Stimulated activated CD4-positive, alpha-beta T cell treated with anti-CD3 and anti-CD28 coated beads, Interleukin-15, amount 100 ng/mL, for 24 hours (primary cell): ENCODE results near the gene ADRB1.

Experiments used
- DNase-seq: peaks from one replicate; pipeline ENCODE4 v3.0.0-alpha.2; 2020

Gene ADRB1

DNA sequence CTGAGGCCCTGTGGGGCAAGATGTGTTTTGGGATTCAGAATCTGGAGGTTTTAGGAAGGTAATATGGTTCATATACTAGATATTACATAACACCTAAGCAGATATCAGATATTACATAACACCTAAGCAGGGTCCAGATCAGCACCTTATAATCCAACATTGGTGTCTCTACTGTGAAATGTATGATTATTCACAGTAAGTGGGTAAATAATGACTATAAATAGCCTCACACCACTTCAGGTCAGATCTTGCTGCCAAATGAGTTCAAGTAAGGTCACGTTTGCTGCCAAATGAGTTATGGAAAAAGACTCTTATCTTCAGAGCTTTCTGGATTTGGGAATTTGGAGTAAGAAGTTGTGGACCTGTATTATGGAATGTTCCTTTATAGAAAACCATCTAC is 14.6 kb downstream of the ADRB1 start:
- no peak for DNase-seq

DNA sequence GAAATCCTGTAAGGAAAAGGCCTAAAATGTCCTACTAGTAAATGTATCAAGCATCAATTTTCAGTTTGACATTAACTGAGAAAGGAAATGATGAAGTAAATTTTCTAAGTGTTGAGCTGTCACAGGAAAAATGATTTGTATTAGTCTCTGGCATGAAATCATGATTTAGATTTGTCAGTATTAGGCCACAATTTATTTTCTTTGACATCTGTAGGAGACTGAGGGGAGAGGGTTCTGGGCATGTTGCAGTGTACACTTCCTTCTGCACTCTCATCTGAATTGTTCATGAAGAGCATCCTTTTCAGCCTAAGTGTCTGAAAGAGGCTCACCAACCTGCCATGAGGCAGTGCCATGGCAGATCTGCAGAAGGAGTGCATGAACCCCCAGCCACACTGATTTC is 15.9 kb downstream of the ADRB1 start:
- no peak for DNase-seq

DNA sequence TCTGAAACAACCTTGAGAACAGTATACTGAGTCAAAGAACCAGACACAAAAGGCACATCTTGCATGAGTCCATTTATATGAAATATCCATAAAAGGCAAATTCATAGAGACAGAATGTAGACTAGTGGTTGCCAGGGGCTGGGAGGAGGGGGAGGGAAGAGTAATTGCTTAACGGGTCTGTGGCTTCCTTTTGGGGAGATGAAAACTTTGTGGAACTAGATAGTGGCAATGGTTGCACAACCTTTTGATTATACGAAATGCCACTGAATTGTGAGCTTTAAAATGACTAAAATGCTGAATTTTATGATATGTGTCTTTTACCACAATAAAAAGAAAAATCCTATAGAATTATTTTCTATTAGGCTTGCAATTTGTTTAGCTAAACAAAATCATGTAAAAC is 16.8 kb downstream of the ADRB1 start:
- no peak for DNase-seq

DNA sequence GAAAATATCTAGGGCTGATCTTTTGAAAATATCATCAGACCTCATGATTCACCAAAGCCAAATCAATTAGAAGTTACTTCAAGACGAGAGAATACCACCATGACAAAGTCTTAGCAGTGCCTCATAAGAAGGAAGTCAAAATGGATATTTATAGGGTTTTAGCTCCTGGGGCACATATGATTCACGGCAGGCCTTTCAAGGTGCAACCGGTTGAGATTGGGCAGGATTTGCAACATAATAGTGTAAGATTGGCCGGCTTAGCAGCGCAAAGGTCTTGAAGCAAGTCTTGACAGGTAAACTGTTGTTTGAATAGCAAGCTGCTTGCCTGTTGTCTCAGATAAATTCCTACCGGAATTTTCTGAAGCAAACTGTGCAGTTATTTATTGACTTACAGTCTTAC is 17.5 kb downstream of the ADRB1 start:
- no peak for DNase-seq

DNA sequence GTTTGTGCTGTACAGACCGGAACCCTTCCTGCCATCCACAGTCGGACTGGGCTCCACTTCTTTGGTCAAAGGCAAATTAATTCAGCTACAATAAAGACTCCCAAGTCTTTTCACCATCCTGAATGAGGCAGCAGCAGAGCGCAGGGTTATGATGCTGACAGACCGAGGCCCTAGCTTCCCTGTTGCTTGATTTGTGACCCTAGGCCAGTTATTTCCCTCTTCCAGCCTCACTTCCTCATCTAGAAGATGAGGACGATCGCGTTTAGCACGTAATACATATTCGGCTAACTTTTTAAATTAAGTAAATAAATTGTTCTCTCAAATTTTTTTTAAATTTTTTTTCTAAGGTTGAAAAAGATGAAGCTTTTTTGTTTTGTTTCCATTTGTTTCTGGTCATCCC is 18.1 kb downstream of the ADRB1 start:
- no peak for DNase-seq

DNA sequence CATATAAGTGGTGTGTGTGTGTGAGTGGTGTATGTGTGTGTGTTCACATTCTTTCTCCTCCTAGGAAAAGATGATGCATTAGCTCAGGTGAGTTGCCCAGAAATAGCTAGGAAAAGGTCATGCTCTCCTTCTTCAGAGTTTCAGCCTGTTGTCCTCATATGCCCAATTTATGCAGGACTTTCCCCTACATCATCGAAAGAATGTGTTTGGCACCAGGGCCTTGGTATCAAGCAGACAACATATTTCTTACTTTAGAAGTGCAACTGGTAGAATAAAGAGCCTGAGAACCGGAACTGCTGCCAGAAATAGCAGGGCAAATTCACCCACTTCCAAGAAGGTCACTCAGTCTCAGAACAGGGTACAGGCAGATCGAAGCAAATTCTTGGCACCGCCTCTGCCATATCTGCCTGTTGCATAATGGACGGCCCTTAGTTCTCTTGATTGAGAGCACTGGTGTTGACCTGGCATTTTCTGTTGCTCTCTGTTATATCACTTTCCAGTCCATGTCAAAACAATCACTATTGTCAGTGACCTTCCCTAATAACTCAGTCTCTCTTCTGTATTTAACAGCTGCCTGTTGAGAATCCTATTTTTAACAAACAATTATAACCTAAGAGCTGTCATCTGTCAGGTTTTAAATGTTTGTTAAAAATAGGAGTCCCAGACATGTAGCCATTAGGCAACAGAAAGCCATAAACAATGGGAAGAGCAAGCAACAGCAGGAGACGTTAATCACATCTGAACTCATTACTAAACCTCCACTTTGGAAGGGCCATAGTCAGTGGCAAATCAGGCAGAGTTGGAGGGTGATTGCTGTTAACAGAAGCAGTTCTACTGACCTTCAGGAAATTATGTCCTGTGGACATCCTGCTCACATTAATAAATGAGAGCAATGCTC is 20.7 kb downstream of the ADRB1 start:
- DNase-seq = no peak

DNA sequence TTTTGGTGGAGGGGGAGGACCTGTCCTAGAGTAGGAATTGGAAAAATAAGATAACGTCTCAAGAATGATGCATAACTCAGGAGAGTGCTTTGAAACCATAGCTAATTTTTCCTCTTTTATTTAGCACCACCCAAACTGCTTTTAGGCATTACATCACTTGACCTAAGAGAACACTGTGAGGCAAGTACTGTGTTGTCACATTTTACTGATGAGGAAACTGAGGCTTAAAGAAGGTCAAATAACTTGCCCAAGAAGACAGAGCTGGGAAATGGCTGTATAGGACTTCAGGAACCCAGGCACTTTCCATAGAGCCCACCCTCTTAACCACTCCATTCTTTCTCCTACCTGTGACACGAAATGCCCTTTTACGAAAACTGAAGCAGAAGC is 21.4 kb downstream of the ADRB1 start:
- DNase-seq = no peak

DNA sequence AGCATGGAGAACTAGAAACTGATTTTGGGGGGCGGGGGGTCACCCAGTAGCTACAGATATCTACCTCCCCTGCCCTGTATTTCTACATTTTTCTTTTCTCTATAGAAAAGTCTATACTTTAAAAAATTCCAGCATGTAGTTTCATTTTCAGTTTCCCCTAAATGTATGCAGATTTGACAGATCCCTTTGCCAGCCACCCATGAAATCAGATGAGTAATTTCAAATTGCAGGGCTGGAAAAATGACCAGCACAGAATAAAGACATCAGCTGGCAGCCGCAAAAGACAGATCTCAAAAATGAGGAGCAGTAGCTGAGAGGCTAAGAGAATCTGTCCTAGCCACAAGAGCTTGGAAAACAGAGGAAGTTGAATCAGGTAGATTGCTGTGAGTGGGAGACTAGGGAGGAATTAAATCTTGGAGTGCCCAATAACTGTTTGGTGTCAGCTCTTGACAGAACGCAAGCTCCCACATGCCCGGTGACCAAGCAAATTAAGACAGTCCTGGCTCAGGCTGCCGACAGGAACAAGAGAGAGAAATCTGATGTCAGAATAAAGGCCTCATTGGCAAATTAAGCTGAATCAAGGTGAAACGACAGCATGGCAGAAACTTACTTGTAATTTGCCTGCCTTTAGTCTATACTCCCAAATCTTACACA is 24.5 kb downstream of the ADRB1 start:
- DNase-seq = no peak

DNA sequence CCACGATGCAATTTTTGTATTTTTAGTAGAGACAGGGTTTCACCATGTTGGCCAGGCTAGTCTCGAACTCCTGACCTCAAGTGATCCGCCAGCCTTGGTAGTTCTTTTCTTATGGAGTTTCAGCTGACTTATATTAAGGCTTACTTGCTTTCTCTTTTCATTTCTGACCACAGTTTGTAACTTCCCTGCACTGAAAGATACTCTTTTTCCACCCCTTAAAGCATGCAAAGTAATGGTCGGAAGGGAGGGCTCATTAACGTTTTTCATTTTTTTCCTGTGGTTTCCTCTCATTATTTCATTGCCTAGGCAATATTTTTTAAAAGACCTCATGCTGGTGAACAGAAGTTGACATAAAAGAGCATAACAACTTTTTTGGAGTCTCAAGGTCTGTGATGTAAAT is 27.0 kb downstream of the ADRB1 start:
- no peak for DNase-seq

DNA sequence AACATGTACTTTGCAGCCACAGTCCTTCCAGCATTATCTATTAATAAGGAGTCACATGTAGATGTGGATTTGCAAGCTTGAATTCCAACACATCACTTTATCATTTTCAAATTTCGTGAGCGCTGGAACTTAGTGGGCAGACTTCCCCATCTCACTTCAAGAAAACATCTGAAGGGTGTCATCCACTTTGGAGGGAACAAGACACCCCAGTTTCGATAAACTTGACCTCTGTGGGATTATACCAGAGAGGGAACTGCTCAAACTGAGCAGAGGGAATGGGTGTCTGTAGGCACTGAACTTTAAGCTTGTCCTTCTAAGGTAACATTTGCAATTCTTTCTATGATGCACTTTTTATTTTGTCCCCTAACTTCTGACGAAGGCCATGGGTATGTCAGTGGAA is 27.5 kb downstream of the ADRB1 start:
- DNase-seq = no peak

DNA sequence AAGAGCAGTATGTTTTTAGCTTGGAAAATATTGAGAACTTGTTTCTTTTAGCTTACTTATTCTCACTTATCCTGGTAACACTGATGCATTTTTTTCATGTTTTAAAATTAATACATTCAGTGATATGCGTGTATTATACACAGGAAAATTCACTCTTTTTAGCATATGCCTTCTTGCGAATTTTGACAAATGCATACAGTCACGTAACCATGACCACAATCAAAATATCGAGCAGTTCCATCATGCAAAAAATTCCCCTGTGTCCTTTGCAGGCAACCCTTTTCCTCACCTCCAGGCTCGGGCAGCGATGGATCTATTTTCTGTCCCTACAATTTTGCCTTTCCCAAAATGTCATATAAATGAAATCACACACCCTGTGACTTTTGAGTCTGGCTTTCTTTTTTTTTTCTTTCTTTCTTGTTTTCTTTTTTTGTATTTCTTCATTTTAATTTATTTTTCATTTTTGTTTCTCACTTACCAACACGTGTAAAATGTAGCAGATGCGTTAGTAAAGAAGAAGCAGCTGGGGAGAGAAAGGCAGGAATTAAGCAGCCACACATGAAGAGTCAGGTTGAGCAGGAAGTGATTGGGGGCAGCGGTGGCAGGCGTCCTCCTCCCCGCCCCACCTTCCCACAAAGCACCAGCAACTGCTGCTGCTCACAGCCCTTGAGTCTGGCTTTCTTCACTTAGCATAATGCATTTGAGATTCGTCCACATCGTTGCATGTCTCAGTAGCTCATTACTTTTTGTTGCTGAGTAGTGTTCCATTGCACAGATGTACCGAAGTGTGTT is 29.9 kb downstream of the ADRB1 start:
- peak; percentile 14 for DNase-seq

DNA sequence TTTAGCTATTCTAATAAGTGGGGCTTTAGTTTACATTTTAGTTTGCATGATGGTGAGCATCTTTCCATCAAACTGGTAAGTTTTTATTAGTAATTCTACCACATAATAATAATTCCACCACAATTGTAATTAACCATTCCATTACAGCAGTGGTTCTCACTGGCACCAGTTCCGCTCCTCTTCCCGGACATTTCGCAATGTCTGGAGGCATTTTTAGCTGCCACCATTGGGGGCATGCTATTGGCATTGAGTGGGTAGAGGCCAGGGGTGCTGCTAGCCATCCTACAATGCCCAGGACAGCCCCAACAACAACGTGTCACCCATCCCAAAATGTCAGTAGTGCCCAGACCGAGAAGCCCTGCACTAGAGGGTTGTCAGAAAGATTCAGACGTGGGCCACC is 31.4 kb downstream of the ADRB1 start:
- DNase-seq = no peak

DNA sequence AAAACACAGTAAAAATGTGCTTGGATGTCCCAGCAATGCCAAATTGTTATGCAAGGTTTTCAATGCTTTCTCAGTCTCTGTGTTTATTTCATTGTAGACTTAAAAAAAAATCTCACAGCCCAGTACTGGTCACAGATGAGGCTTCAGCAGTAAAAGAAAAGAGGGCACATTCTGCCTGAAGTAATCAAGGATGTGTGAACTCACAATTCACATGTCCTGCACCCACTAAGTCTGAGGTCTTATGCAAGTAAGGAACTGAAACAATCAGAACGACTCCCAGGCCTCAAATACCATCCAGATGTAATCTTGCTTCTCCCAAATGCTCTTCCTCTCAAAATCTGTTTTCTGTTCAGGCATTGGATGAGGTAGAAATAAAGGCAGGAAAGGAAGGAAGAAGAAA is 33.7 kb downstream of the ADRB1 start:
- DNase-seq = no peak

DNA sequence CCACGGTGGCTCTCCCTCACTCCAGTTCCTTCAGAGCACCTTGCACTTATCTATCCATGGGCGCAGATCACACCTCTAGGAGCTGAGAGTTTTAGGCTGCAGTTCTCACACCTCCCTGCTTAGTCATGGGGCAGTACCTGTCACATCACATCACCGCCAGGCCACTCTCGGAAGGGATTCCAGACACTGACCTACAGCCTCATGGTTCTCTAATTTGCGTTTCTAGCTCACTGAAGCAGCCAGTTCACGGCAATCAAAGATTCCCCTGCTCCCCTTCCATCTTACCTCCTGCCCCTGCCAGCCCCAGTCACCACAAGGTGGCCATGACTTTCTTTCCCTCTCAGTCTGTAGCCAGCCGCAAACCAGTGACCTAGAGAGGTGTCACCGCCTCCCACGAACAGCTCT is 34.2 kb downstream of the ADRB1 start:
- no peak for DNase-seq

DNA sequence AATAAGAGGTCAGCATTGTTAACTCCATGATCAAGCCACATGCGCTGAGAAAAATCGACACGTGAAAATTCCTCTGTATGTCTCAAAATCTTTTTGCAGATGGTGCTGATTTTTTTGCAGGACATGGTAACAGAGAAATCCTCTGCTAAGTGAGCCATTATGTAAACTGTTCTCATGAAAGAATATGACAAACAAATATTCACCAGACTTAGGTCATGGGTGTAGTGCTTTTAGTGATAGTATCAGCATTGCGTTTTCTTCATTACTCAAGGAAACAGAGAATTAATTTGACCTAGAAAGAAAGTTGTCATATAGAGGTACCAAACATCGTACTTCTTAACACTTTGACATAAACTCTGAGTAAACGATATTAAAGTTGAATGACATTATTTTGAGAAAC is 34.7 kb downstream of the ADRB1 start:
- DNase-seq = no peak

DNA sequence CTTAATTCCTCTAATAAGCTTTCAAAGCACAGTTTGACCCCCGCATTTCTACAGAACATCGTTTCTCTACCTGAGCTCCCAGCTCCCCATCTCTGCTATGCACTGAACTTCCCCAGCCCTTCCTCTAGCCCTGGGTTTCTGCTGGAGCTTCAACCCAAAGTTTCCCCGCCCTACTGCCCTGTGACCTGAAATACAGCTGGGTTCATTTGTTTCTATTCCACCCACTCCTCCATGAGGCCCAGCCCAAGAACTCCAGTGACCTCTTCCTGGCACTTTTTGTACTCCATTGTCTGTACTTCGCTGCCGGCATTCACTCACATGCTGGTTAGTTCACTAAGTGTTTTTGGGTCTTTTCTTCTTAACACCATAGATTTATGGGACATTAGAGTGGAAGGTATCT is 35.8 kb downstream of the ADRB1 start:
- DNase-seq = no peak

DNA sequence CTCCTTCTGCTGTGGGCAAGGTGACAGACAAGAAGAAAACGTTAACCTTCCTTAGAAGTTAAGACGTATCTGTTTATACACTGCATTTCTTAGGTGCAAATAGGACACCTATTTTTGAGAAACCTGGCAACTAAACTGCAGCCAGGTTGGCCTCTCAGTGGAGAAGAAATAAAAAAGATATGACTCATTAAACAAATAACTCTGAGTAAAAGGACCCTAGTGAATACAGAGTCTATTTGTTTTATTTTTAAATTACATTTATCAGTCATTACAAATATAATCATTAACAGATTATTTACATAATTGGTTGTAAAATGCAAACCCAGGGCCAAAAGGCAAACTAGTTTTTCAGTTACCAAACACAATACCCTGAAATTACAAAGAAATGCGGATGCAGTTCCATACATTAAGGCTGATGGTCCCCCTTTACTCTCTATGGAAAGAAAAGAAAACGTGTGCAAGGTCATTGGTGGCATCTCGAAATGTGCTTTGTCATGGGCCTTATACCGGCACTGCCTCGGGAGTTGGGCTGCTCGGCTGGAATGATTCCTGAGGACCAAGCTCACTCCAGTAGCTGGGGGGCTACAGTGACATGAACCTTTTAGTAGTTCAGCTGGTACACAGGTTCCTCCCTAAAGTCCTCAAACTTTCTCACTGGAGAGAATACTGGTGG is 38.4 kb downstream of the ADRB1 start:
- no peak for DNase-seq

DNA sequence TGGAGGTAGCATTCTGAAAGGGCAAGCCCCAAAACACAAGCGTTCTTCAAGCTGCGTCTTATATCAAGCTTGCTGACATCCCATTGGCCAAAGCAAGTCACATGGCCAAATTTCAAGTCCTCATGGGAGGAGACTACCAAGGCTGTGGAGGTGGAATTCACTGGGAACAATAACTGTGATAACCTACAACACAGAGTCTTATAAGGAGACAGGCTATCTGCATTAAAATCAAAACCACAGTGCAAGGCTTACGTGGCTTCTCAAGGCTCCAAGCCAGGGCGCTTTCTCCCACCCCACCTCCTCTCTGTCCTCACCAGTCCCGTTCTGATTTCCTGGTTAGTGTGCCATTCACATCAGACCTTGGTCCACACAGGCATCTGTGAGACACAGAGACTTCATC is 39.4 kb downstream of the ADRB1 start:
- DNase-seq = no peak

DNA sequence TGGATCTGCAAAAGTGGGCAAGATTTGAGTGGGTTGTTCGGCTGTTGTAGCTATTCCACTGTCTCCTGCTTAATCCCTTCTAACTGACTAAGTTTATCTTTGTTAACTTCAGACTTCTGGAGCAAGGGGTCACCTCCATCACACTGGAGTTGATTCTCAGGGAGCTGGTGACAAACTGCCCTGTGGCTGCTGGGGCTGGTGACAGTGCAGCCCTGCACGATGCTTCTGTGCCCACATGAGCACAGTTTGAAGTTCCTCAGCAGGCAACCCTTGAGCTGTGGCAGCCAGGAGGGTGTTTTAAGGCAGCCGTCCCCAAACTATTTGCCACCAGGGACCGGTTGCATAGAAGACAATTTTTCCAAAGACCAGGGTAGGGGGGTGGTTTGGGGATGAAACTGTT is 40.5 kb downstream of the ADRB1 start:
- peak; percentile 40 for DNase-seq

DNA sequence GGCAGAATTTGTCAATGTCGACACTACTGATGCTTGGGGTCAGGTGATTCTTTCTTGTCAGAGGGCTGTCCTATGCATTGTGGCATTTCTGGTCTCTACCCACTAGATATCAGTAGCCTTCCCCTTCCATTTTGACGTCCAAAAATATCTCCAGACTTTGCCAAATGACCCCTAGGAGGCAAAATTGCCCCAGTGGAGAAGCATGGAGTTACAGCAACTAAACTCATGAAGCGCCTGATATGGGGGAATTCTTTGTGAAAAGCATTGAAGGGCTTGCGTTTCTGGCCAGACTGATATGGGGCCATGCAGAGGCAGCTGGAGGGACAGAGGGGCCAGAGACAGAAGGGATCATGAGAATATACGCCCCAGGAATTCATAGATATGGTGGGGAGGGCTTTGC is 43.6 kb downstream of the ADRB1 start:
- DNase-seq = no peak

DNA sequence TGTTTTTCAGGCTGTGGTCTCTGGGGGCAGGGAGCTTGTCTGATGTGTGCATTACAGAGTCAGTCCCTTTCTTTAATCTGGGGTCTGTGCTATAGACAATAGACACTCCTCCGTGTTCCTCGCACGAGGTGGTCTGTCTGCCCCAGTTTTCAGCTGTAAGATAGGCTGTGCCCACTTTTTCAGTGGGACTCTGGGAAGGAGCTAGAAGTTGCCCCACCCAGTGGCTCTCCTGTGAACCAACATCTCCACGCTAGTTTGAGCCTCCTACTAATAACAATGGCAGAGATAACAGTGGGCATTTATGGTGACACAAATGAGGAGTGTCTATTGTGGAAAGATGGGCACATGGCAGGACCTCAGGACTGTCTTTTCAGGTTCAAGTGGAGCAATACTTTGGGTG is 44.0 kb downstream of the ADRB1 start:
- no peak for DNase-seq

DNA sequence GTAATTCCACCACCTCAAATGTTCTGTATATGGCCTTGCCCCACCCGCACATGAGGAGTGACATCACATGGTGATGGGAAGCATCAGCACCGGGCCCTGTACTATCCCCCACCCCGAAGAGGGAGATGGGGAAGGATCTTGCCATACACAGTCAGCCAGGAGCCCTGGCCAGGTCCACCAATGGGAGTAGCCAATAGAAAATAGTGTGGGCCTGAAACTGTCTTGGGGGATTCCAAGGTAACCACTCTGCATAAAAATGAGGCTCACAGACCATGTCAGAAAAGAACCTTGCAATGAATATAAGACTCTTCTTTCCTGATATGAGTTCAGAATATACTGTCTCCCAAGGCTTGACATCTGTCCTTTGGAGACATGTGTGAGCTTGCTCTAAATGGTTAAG is 51.1 kb downstream of the ADRB1 start:
- no peak for DNase-seq
